Lower leg skin (tissue), 3 donors: ENCODE measurements around the gene SIX5.

ENCODE experiments used
- CTCF ChIP-seq, 3 donors: fragments of 450-650 bp; IDR thresholded peaks; one replicate each; pipeline ENCODE4 v1.5.1; 2016; ENCODE audit warnings: antibody characterized with exemption in 3 of 3, mild to moderate bottlenecking in 3 of 3, moderate library complexity in 2 of 3
- POLR2A ChIP-seq, 2 donors: fragments of 450-650 bp; IDR thresholded peaks; one replicate each; pipeline ENCODE4 v1.6.1; 2016 to 2017; ENCODE audit warnings: antibody characterized with exemption in 2 of 2, mild to moderate bottlenecking in 1 of 2, moderate library complexity in 1 of 2

- TF ChIP-seq POLR2A (IDR thresholded peaks at IDR 0.05) (no peak), CTCF (IDR thresholded peaks at IDR 0.05) (no peak)
These were observed 15.5 kb downstream of the SIX5 start for GRCh38 chr19:45753548-45753947.
